Esophagus squamous epithelium (tissue), 4 donors: ENCODE data around the gene PTPRD.

Source experiments
- CTCF ChIP-seq, 6 experiments: fragments of 450-650 bp in 4 of 6; fragments of 200-600 bp in 2 of 6; sonication (generic) in 2 of 6; IDR thresholded peaks; one replicate each; pipeline ENCODE4 v1.5.1; 2016 to 2019; ENCODE audit warnings: antibody characterized with exemption in 6 of 6, mild to moderate bottlenecking in 4 of 6, moderate library complexity in 4 of 6
- POLR2A ChIP-seq, 4 donors: fragments of 450-650 bp; IDR thresholded peaks; one replicate each; pipeline ENCODE4 v1.6.1; 2017; ENCODE audit warnings: antibody characterized with exemption in 4 of 4, mild to moderate bottlenecking in 4 of 4, moderate library complexity in 3 of 4

DNA sequence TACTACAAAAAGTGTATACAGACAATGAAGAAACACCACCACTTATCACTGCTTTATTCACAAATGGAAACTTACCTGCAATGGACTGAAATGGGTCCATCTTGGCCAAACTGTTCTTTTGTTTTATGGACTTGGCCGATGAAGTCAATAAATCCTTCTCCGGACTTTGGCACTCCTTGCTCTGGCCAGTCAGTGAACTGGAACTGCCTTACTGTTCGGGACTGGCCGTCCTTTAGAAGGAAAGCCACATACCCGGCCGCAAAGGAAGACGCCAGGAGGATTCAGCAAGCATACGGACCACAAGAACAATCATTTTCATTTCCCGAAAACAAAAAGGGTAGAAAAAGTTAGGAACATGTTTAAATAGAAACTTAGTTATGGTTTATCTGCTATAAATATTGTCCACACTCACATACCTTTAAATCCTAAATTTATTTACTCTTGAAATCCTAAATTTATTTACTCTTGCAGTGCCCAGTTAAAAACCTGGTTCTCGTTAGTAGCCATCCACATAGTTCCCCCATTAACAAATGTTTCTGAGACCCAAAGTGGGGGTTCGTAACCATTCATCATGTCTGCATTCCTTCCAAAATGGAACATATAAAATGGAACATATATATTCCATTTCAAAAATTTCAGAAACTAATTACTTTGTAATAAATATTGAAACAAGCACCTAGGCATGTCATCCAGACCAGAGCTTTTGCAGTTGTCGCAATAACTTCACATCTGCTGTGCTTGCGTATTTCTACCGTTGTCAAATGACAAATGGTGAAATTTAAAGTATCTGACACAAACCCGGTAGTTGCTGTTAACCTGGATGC is 2281.1 kb downstream of the PTPRD start:
- no peak for TF ChIP-seq CTCF (IDR thresholded peaks at IDR 0.05)
- no peak for TF ChIP-seq POLR2A (IDR thresholded peaks at IDR 0.05)
